Measurements from ENCODE around the gene TRIM41.

GRCh38 chr5:181189363-181189961 is 33.6 kb upstream of the TRIM41 start:
- TF ChIP-seq EP300 (IDR thresholded peaks at IDR 0.05; ENCODE audit: low read depth) (no peak), CTCF (IDR thresholded peaks at IDR 0.05) (no peak), POLR2AphosphoS5 (IDR thresholded peaks at IDR 0.05) (peak in 1 of 3 donors; percentile 13), POLR2A (IDR thresholded peaks at IDR 0.05) (no peak)

Data from transverse colon (tissue), 4 donors.